OCI-LY7 (cell line): ENCODE data around the gene MAP6.

Experiments
- CTCF ChIP-seq: fragments of 200-600 bp; sonication (generic); conservative IDR thresholded peaks from 2 replicates; pipeline ENCODE4 v1.5.1; 2014; ENCODE audit warnings: mild to moderate bottlenecking, antibody characterized with exemption, low read length, moderate library complexity, mixed read lengths
- EZH2phosphoT487 ChIP-seq: fragments of 200-600 bp; sonication (generic); IDR thresholded peaks from 2 replicates; pipeline ENCODE4 v1.6.1; 2018; ENCODE audit warnings: low read depth, borderline replicate concordance, mild to moderate bottlenecking, mixed run types, antibody characterized with exemption, low read length, moderate library complexity, mixed read lengths

- no peak for TF ChIP-seq CTCF
- no peak for TF ChIP-seq EZH2phosphoT487
These were observed 83.6 kb downstream of the MAP6 start for GRCh38 chr11:75585293-75585670.
